Suprapubic skin (tissue), 4 donors: ENCODE results near the gene RNF111. TPM values are rescaled to one million over a fixed set of nuclear protein-coding genes. Genes with fewer than 3 reads are reported as not detected.

Source experiments
- DNase-seq, 2 donors: peaks; one replicate each; pipeline ENCODE4 v3.0.0-alpha.2; 2019; ENCODE audit warnings: low spot score in 2 of 2
- H3K27ac ChIP-seq: fragments of 200-600 bp; sonication (generic); one replicate; pipeline ENCODE4 v1.5.1; 2019
- H3K27me3 ChIP-seq: fragments of 200-600 bp; sonication (generic); one replicate; pipeline ENCODE4 v1.5.1; 2019
- H3K36me3 ChIP-seq: fragments of 200-600 bp; sonication (generic); one replicate; pipeline ENCODE4 v1.5.1; 2019
- H3K4me1 ChIP-seq: fragments of 200-600 bp; sonication (generic); one replicate; pipeline ENCODE4 v1.5.1; 2019
- H3K4me3 ChIP-seq: fragments of 200-600 bp; sonication (generic); one replicate; pipeline ENCODE4 v1.5.1; 2019; ENCODE audit warnings: mild to moderate bottlenecking
- H3K9me3 ChIP-seq: fragments of 200-600 bp; sonication (generic); one replicate; pipeline ENCODE4 v1.5.1; 2019
- CTCF ChIP-seq, 2 donors: fragments of 200-600 bp in 1 of 2; fragments of 450-650 bp in 1 of 2; sonication (generic) in 1 of 2; IDR thresholded peaks; one replicate each; pipeline ENCODE4 v1.5.1; 2016 to 2019; ENCODE audit warnings: antibody characterized with exemption in 2 of 2, mild to moderate bottlenecking in 1 of 2, moderate library complexity in 1 of 2
- EP300 ChIP-seq: sonication (generic); formaldehyde crosslinking; IDR thresholded peaks from one replicate; pipeline ENCODE4 v1.6.1; 2017; ENCODE audit warnings: antibody characterized with exemption
- POLR2A ChIP-seq, 2 donors: fragments of 450-650 bp; IDR thresholded peaks; one replicate each; pipeline ENCODE4 v1.6.1; 2017; ENCODE audit warnings: antibody characterized with exemption in 2 of 2, mild to moderate bottlenecking in 2 of 2, moderate library complexity in 2 of 2
- POLR2AphosphoS5 ChIP-seq, 3 donors: sonication (generic); formaldehyde crosslinking; IDR thresholded peaks; one replicate each; pipeline ENCODE4 v1.6.1; 2017; ENCODE audit warnings: antibody characterized with exemption in 3 of 3
- WGBS: methylation state at CpG from one replicate; pipeline ENCODE4 v1.1.5; 2018; 5-methylcytosine and 5-hydroxymethylcytosine counted together
- total RNA-seq, 4 donors: library from RNA; depleted of rRNA; stranded (reverse); fragments of >200 nt; gene quantifications; one replicate each; pipeline ENCODE4 v1.1.0, GENCODE V29; 2016

RNF111 gene
- total RNA-seq, 4 donors from 2014 or later: 15.2 to 34.4 (median 22.2) TPM

GRCh38 chr15:58958811-58959210 is 28.7 kb upstream of the RNF111 start:
- Histone ChIP-seq H3K4me1 (no peaks in the 10 kb centered on the region), H3K9me3 (no peaks in the 10 kb centered on the region), H3K27ac (no peak overlapping the region), H3K4me3 (no peak overlapping the region), H3K36me3 (no peaks in the 10 kb centered on the region), H3K27me3 (no peaks in the 10 kb centered on the region)
- TF ChIP-seq POLR2A (IDR thresholded peaks at IDR 0.05) (no peak), CTCF (IDR thresholded peaks at IDR 0.05) (no peak), EP300 (no peak), POLR2AphosphoS5 (IDR thresholded peaks at IDR 0.05) (no peak)
- WGBS: 94% methylated on average over 4 of the region's 4 CpGs
- DNase-seq: no peak

GRCh38 chr15:58962136-58962535 is 25.3 kb upstream of the RNF111 start:
- H3K27me3 ChIP-seq: no peaks in the 10 kb centered on the region
- H3K36me3 ChIP-seq: no peaks in the 10 kb centered on the region
- DNase-seq: no peak
- H3K27ac ChIP-seq: no peak overlapping the region
- WGBS: 77% methylated on average over 1 of the region's 1 CpG
- no peak for TF ChIP-seq POLR2AphosphoS5 (IDR thresholded peaks at IDR 0.05)
- TF ChIP-seq EP300: no peak
- TF ChIP-seq CTCF (IDR thresholded peaks at IDR 0.05): no peak
- TF ChIP-seq POLR2A (IDR thresholded peaks at IDR 0.05): no peak
- H3K4me1 ChIP-seq: no peaks in the 10 kb centered on the region
- H3K4me3 ChIP-seq: no peak overlapping the region
- H3K9me3 ChIP-seq: no peaks in the 10 kb centered on the region

- WGBS: 78% methylated on average over 8 of the region's 8 CpGs
Observed at GRCh38 chr15:58962662-58963565, 24.5 kb upstream of the RNF111 start.

GRCh38 chr15:58966698-58967097 is 20.8 kb upstream of the RNF111 start:
- no peak overlapping the region for H3K4me3 ChIP-seq
- WGBS: 84% methylated on average over 3 of the region's 3 CpGs
- TF ChIP-seq POLR2AphosphoS5 (IDR thresholded peaks at IDR 0.05) (no peak), POLR2A (IDR thresholded peaks at IDR 0.05) (no peak), CTCF (IDR thresholded peaks at IDR 0.05) (no peak), EP300 (no peak)
- H3K27ac ChIP-seq: no peak overlapping the region
- DNase-seq: no peak
- H3K4me1 ChIP-seq: no peaks in the 10 kb centered on the region
- no peaks in the 10 kb centered on the region for H3K9me3 ChIP-seq
- H3K27me3 ChIP-seq: no peaks in the 10 kb centered on the region
- no peaks in the 10 kb centered on the region for H3K36me3 ChIP-seq

More at GRCh38 chr15:58962662-58963565, 24.5 kb upstream of the RNF111 start:
- Histone ChIP-seq H3K4me1 (no peaks in the 10 kb centered on the region), H3K27me3 (no peaks in the 10 kb centered on the region), H3K4me3 (no peak overlapping the region), H3K27ac (no peak overlapping the region), H3K9me3 (no peaks in the 10 kb centered on the region), H3K36me3 (no peaks in the 10 kb centered on the region)
- no peak for DNase-seq
- no peak for TF ChIP-seq CTCF (IDR thresholded peaks at IDR 0.05)
- no peak for TF ChIP-seq POLR2AphosphoS5 (IDR thresholded peaks at IDR 0.05)
- no peak for TF ChIP-seq EP300
- no peak for TF ChIP-seq POLR2A (IDR thresholded peaks at IDR 0.05)

GRCh38 chr15:58967479-58967878 is 20.0 kb upstream of the RNF111 start:
- 93% methylated on average over 2 of the region's 2 CpGs for WGBS
- no peaks in the 10 kb centered on the region for H3K36me3 ChIP-seq
- no peaks in the 10 kb centered on the region for H3K9me3 ChIP-seq
- H3K4me3 ChIP-seq: no peak overlapping the region
- H3K4me1 ChIP-seq: no peaks in the 10 kb centered on the region
- H3K27ac ChIP-seq: no peak overlapping the region
- H3K27me3 ChIP-seq: no peaks in the 10 kb centered on the region
- TF ChIP-seq CTCF (IDR thresholded peaks at IDR 0.05) (no peak), EP300 (no peak), POLR2AphosphoS5 (IDR thresholded peaks at IDR 0.05) (no peak), POLR2A (IDR thresholded peaks at IDR 0.05) (no peak)
- DNase-seq: no peak
